Fibroblast of lung (primary cell): Measurements from ENCODE around the gene MYO1A. TPM values are rescaled to one million over a fixed set of nuclear protein-coding genes. Genes with fewer than 3 reads are reported as not detected.

Source experiments
- DNase-seq, 2 donors: peaks; one replicate each; pipeline versions ENCODE4 v3.0.0 to v3.0.0-alpha.2; 2010; ENCODE audit warnings: low read depth in 2 of 2
- H2AFZ ChIP-seq: 2 replicates; pipeline ENCODE4 v1.5.1; 2012; ENCODE audit warnings: low read length, control low read depth, inconsistent platforms
- H3K27ac ChIP-seq: 2 replicates; pipeline ENCODE4 v1.5.1; 2011; ENCODE audit warnings: low read length, control low read depth; ENCODE audit not compliant: insufficient read depth
- H3K27me3 ChIP-seq: 2 replicates; pipeline ENCODE4 v1.5.1; 2011; ENCODE audit warnings: mild to moderate bottlenecking, low read length; ENCODE audit not compliant: control insufficient read depth, insufficient read depth
- H3K36me3 ChIP-seq: 2 replicates; pipeline ENCODE4 v1.5.1; 2011; ENCODE audit warnings: low read length; ENCODE audit not compliant: control insufficient read depth, insufficient read depth
- H3K4me1 ChIP-seq: 2 replicates; pipeline ENCODE4 v1.5.1; 2011; ENCODE audit warnings: low read length; ENCODE audit not compliant: control insufficient read depth, insufficient read depth; ENCODE audit errors: extremely low read depth
- H3K4me2 ChIP-seq: 2 replicates; pipeline ENCODE4 v1.5.1; 2011; ENCODE audit warnings: low read length, control low read depth; ENCODE audit not compliant: insufficient read depth; ENCODE audit errors: extremely low read depth
- H3K4me3 ChIP-seq, 4 experiments: fragments of 200-600 bp in 1 of 4; sonication (generic) in 1 of 4; replicated peaks in 1 of 4; 2 replicates each; pipeline ENCODE4 v1.5.1; 2011 to 2016; ENCODE audit warnings: low read length in 4 of 4, low read depth in 3 of 4, mild to moderate bottlenecking in 3 of 4, control low read depth in 2 of 4, inconsistent platforms in 1 of 4, mixed read lengths in 1 of 4; ENCODE audit not compliant: insufficient read depth in 1 of 4; ENCODE audit errors: control extremely low read depth in 1 of 4
- H3K79me2 ChIP-seq: 2 replicates; pipeline ENCODE4 v1.5.1; 2012; ENCODE audit warnings: mild to moderate bottlenecking, low read length, inconsistent platforms; ENCODE audit not compliant: control insufficient read depth, insufficient read depth
- H3K9ac ChIP-seq: 2 replicates; pipeline ENCODE4 v1.5.1; 2011; ENCODE audit warnings: mild to moderate bottlenecking, low read length, control low read depth; ENCODE audit not compliant: insufficient read depth
- H3K9me3 ChIP-seq: 2 replicates; pipeline ENCODE4 v1.5.1; 2012; ENCODE audit warnings: low read depth, low read length; ENCODE audit not compliant: control insufficient read depth, insufficient read depth
- H4K20me1 ChIP-seq: 2 replicates; pipeline ENCODE4 v1.5.1; 2011; ENCODE audit warnings: low read length; ENCODE audit not compliant: control insufficient read depth, insufficient read depth; ENCODE audit errors: extremely low read depth
- EZH2 ChIP-seq: IDR thresholded peaks from 2 replicates; pipeline ENCODE4 v1.5.1; 2012; ENCODE audit warnings: low read length, control low read depth, mild to moderate bottlenecking; ENCODE audit errors: missing control alignments
- polyA plus RNA-seq, 2 donors: library from polyadenylated mRNA; depleted of rRNA in 1 of 2; stranded (reverse) in 1 of 2; unstranded in 1 of 2; fragments of >200 nt; gene quantifications; 2 replicates each; pipeline ENCODE4 v1.2.1, GENCODE V29; 2011 to 2012; ENCODE audit warnings: missing spikeins in 1 of 2
- total RNA-seq: library from RNA; depleted of rRNA; stranded (reverse); fragments of >200 nt; gene quantifications from 2 replicates; pipeline ENCODE4 v1.2.1, GENCODE V29; 2014
- TF ChIP-seq, protein P1 (sequence below), 2 donors: IDR thresholded peaks in 1 of 2; conservative IDR thresholded peaks in 1 of 2; 1 replicate in 1 of 2; 2 replicates in 1 of 2; pipeline ENCODE4 v1.5.1; 2011 to 2012; ENCODE audit warnings: low read length in 2 of 2, control low read depth in 1 of 2, inconsistent platforms in 1 of 2, low read depth in 1 of 2, mild to moderate bottlenecking in 1 of 2

MYO1A gene
- total and polyA plus RNA-seq, 2 donors (not counting 1 experiment from before 2014, with no cell fraction given), result 0.01 to 0.17 TPM

DNA sequence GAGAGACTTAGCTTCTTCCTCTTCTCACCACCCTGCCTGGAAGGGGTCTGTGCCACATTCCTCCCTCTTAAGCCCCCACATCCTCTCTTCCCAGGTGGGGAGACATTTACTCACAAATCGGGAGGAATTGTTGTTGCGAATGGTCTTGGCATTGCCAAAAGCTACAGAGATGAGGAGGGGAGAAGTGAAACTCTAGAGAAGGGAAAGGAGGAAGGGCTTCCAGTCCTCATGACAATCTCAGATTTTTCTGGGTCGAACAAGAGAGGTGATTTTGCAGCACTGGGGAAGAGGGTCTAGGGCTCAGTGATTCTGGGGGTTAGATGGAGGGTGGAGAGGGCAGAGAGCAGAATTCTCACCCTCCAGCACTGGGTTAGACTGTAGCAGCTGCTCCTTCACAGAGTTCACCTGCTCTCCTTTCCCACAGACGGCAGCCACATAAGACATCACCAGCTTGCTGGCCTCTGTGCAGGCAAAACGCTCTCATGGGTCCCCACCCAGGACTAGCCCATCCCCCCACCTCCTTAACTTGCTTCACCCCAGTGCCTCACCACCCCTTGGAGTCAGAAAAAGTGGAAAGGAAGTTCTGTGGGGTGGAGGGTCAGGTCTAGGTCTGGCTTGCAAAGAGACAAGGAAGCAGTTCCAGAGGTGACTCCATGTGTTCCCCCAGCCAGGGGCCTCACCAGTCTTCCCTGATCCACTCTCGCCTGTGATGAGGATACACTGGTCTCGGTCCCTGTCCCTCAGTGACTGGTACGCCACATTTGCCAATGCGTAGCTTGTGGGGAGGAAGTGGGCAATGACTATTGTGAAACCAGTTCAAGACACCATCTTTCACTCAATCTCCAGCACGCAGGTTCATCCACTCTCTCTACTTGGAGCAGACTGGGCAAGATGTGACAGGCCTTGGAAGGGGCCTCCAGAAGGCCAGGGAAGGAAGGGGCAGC, 2.7 kb downstream of the MYO1A start:
- H2AFZ ChIP-seq, result no peak overlapping the region
- H3K4me1 ChIP-seq, result no peaks in the 10 kb centered on the region
- peaks cover 12% of the 10 kb centered on the region for H3K27me3 ChIP-seq
- no peak for DNase-seq
- no peaks in the 10 kb centered on the region for H3K36me3 ChIP-seq
- no peak overlapping the region for H3K4me2 ChIP-seq
- no peak overlapping the region for H3K9ac ChIP-seq
- H3K27ac ChIP-seq, result no peak overlapping the region
- H4K20me1 ChIP-seq, result no peaks in the 10 kb centered on the region
- no peak for TF ChIP-seq EZH2
- TF ChIP-seq, protein P1, sequence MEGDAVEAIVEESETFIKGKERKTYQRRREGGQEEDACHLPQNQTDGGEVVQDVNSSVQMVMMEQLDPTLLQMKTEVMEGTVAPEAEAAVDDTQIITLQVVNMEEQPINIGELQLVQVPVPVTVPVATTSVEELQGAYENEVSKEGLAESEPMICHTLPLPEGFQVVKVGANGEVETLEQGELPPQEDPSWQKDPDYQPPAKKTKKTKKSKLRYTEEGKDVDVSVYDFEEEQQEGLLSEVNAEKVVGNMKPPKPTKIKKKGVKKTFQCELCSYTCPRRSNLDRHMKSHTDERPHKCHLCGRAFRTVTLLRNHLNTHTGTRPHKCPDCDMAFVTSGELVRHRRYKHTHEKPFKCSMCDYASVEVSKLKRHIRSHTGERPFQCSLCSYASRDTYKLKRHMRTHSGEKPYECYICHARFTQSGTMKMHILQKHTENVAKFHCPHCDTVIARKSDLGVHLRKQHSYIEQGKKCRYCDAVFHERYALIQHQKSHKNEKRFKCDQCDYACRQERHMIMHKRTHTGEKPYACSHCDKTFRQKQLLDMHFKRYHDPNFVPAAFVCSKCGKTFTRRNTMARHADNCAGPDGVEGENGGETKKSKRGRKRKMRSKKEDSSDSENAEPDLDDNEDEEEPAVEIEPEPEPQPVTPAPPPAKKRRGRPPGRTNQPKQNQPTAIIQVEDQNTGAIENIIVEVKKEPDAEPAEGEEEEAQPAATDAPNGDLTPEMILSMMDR (conservative IDR thresholded peaks at IDR 0.05 in 1 of 2, IDR thresholded peaks at IDR 0.05 in 1 of 2; ENCODE audit: low read depth in 1 of 2, low read length in 2 of 2), result no peak
- H3K4me3 ChIP-seq, result no peak overlapping the region
- H3K79me2 ChIP-seq, result no peaks in the 10 kb centered on the region
- H3K9me3 ChIP-seq, result no peaks in the 10 kb centered on the region

GRCh38 chr12:57046086-57046791, 3.7 kb downstream of the MYO1A start:
- no peaks in the 10 kb centered on the region for H3K36me3 ChIP-seq
- no peak overlapping the region for H3K9ac ChIP-seq
- no peaks in the 10 kb centered on the region for H3K79me2 ChIP-seq
- no peaks in the 10 kb centered on the region for H3K9me3 ChIP-seq
- peaks cover 13% of the 10 kb centered on the region for H3K27me3 ChIP-seq
- no peak for DNase-seq
- H3K4me2 ChIP-seq, result no peak overlapping the region
- H3K4me3 ChIP-seq, result no peak overlapping the region
- TF ChIP-seq, protein P1 (conservative IDR thresholded peaks at IDR 0.05 in 1 of 2, IDR thresholded peaks at IDR 0.05 in 1 of 2; ENCODE audit: low read depth in 1 of 2, low read length in 2 of 2), result no peak
- TF ChIP-seq EZH2, result no peak
- no peak overlapping the region for H2AFZ ChIP-seq
- H3K27ac ChIP-seq, result no peak overlapping the region
- no peaks in the 10 kb centered on the region for H3K4me1 ChIP-seq
- no peaks in the 10 kb centered on the region for H4K20me1 ChIP-seq

DNA sequence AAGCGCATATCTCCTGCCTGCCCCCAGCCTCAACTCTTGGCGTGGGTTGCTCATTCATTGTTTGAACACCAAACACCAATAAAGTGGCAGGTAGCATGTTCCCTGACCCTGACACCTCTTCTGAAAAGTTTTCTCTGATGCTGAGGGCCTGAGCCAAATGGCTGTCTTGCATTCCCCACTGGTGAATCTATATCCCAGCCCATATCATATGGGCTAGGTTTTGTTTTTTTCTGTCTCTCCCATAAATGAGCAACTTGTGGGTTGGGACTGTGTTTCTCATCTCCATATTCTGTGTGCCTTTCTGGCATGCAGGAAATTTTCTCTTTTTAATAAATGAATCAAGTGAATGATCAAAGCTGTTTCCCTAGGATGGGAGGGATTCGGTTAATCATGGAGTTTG, 5.0 kb downstream of the MYO1A start:
- Histone ChIP-seq H3K4me3 (no peak overlapping the region), H4K20me1 (no peaks in the 10 kb centered on the region), H3K4me2 (no peak overlapping the region), H3K36me3 (no peaks in the 10 kb centered on the region), H3K27me3 (peaks cover 21% of the 10 kb centered on the region), H3K4me1 (no peaks in the 10 kb centered on the region), H3K9ac (no peak overlapping the region), H2AFZ (no peak overlapping the region), H3K9me3 (no peaks in the 10 kb centered on the region), H3K79me2 (no peaks in the 10 kb centered on the region), H3K27ac (no peak overlapping the region)
- DNase-seq, result no peak
- TF ChIP-seq, protein P1 (conservative IDR thresholded peaks at IDR 0.05 in 1 of 2, IDR thresholded peaks at IDR 0.05 in 1 of 2; ENCODE audit: low read depth in 1 of 2, low read length in 2 of 2), result no peak
- TF ChIP-seq EZH2, result no peak
